Cardiac muscle cell (in vitro differentiated cells and primary cell): ENCODE data around the gene CRYBB3. TPM values are rescaled to one million over a fixed set of nuclear protein-coding genes. Genes with fewer than 3 reads are reported as not detected.
"Not testable (repeated sequence)": the region's sequence is repeated elsewhere in the genome, so short reads cannot be mapped to it uniquely, and the experiment has no call there.

Experiments
- DNase-seq, 2 donors: peaks; one replicate each; pipeline versions ENCODE4 v3.0.0 to v3.0.0-alpha.2; 2010 to 2017; ENCODE audit warnings: low read depth in 1 of 2, low spot score in 1 of 2
- H3K27ac ChIP-seq: fragments of 200-600 bp; sonication (generic); 2 replicates; pipeline ENCODE4 v1.5.1; 2016
- H3K27me3 ChIP-seq: fragments of 200-600 bp; sonication (generic); 2 replicates; pipeline ENCODE4 v1.6.0; 2016; ENCODE audit warnings: control low read depth
- H3K36me3 ChIP-seq: fragments of 200-600 bp; sonication (generic); 2 replicates; pipeline ENCODE4 v1.5.1; 2016; ENCODE audit warnings: control low read depth
- H3K4me1 ChIP-seq: fragments of 200-600 bp; sonication (generic); 2 replicates; pipeline ENCODE4 v1.8.1; 2017; ENCODE audit warnings: low read depth, mild to moderate bottlenecking, mixed run types
- H3K4me3 ChIP-seq: fragments of 200-600 bp; sonication (generic); 2 replicates; pipeline ENCODE4 v1.5.1; 2016; ENCODE audit warnings: mild to moderate bottlenecking
- H3K9me3 ChIP-seq: fragments of 200-600 bp; sonication (generic); 2 replicates; pipeline ENCODE4 v1.5.1; 2017; ENCODE audit warnings: low read depth, mild to moderate bottlenecking, control low read depth
- CTCF ChIP-seq: IDR thresholded peaks from 2 replicates; pipeline ENCODE4 v1.5.1; 2012; ENCODE audit warnings: low read depth, mild to moderate bottlenecking, low read length
- polyA plus RNA-seq: library from polyadenylated mRNA; unstranded; fragments of >200 nt; fragmentation: Nextera tagmentation; extraction: Ambion mirVana; gene quantifications from 2 replicates; pipeline ENCODE4 v1.2.1, GENCODE V29; 2016
- total RNA-seq: library from RNA; depleted of rRNA; stranded (reverse); fragments of >200 nt; gene quantifications from 2 replicates; pipeline ENCODE4 v1.2.3, GENCODE V29; 2016

The CRYBB3 gene
- total and polyA plus RNA-seq, 2 experiments from 2014 or later: 0.21 TPM; not detected in 1

GRCh38 chr22:25235547-25236290 is 36.1 kb downstream of the CRYBB3 start:
- Histone ChIP-seq H3K36me3 (no peaks in the 10 kb centered on the region), H3K27ac (no peak overlapping the region), H3K4me1 (no peaks in the 10 kb centered on the region), H3K4me3 (no peak overlapping the region), H3K9me3 (no peaks in the 10 kb centered on the region), H3K27me3 (no peaks in the 10 kb centered on the region)
- peak; percentile 65 for TF ChIP-seq CTCF
- peak; percentile 84 to 92 for DNase-seq

DNA sequence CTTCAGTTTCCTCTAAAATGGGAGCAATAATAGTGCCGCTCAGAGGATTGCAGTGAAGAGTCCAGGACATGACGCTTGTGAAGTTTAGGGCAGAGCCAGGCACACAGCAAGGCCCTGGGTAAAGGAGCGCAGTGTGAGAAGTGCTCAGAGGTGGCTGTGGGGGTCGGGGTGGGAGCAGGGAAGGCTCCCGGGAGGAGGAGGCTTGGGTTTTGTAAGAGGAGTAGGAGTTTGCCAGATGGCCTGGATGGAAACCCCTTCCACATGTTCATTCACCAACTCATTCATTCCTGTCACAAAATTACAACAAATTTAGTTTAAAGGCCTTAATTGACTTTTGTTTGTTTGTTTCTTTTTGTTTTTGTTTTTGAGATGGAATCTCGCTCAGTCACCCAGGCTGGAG is 36.8 kb downstream of the CRYBB3 start:
- no peak for DNase-seq
- Histone ChIP-seq H3K27me3 (no peaks in the 10 kb centered on the region), H3K4me1 (no peaks in the 10 kb centered on the region), H3K9me3 (no peaks in the 10 kb centered on the region), H3K27ac (no peak overlapping the region), H3K4me3 (no peak overlapping the region), H3K36me3 (no peaks in the 10 kb centered on the region)
- no peak for TF ChIP-seq CTCF

- H3K36me3 ChIP-seq: no peaks in the 10 kb centered on the region
- H3K4me1 ChIP-seq: no peaks in the 10 kb centered on the region
- no peak overlapping the region for H3K27ac ChIP-seq
- TF ChIP-seq CTCF: no peak
- no peak overlapping the region for H3K4me3 ChIP-seq
- DNase-seq: no peak
- no peaks in the 10 kb centered on the region for H3K27me3 ChIP-seq
- H3K9me3 ChIP-seq: no peaks in the 10 kb centered on the region
These were observed 37.8 kb downstream of the CRYBB3 start for GRCh38 chr22:25237503-25237902.

- H3K9me3 ChIP-seq, H3K36me3 ChIP-seq, H3K27ac ChIP-seq, H3K27me3 ChIP-seq, DNase-seq, H3K4me3 ChIP-seq, H3K4me1 ChIP-seq: not testable (repeated sequence)
These were observed 38.4 kb downstream of the CRYBB3 start for GRCh38 chr22:25238058-25238457.

- H3K36me3 ChIP-seq, H3K9me3 ChIP-seq, H3K4me1 ChIP-seq: not testable (repeated sequence)
These were observed 55.5 kb downstream of the CRYBB3 start for GRCh38 chr22:25255169-25255568.

More at GRCh38 chr22:25255169-25255568, 55.5 kb downstream of the CRYBB3 start:
- not testable (repeated sequence) for H3K27ac ChIP-seq, H3K4me3 ChIP-seq, DNase-seq, H3K27me3 ChIP-seq

Other genes with a start within 250 kb of the CRYBB3 start
- 18.7 and 37.3 TPM in 2 replicates for gene KIAA1671, start 247.1 kb upstream of the CRYBB3 start, total RNA-seq
- gene KIAA1671, start 247.1 kb upstream of the CRYBB3 start, polyA plus RNA-seq: 10.9 and 12.8 TPM in 2 replicates
- gene CRYBB2, start 19.8 kb downstream of the CRYBB3 start, total RNA-seq: 0.28 TPM in 1 of 2 replicates, not detected in the other
- not detected in 2 replicates for gene CRYBB2, start 19.8 kb downstream of the CRYBB3 start, polyA plus RNA-seq